Stomach smooth muscle (tissue), 2 donors: ENCODE measurements around the gene ST6GALNAC2.
"Not testable (repeated sequence)": the region's sequence is repeated elsewhere in the genome, so short reads cannot be mapped to it uniquely, and the experiment has no call there.

ENCODE experiments used
- H3K27ac ChIP-seq: one replicate; pipeline ENCODE4 v1.7.0; 2013; ENCODE audit warnings: mild to moderate bottlenecking, low read length, inconsistent platforms
- H3K27me3 ChIP-seq, 2 donors: one replicate each; pipeline ENCODE4 v1.7.0; 2013; ENCODE audit warnings: low read length in 2 of 2; ENCODE audit not compliant: insufficient read depth in 2 of 2, control insufficient read depth in 1 of 2
- H3K36me3 ChIP-seq, 2 donors: one replicate each; pipeline ENCODE4 v1.7.0; 2013; ENCODE audit warnings: low read length in 2 of 2; ENCODE audit not compliant: control insufficient read depth in 2 of 2, insufficient read depth in 2 of 2
- H3K4me1 ChIP-seq: one replicate; pipeline ENCODE4 v1.7.0; 2013; ENCODE audit warnings: low read length; ENCODE audit not compliant: control insufficient read depth, insufficient read depth
- H3K4me3 ChIP-seq, 2 donors: one replicate each; pipeline ENCODE4 v1.7.0; 2013; ENCODE audit warnings: low read length in 2 of 2
- H3K9ac ChIP-seq, 2 donors: one replicate each; pipeline ENCODE4 v1.7.0; 2013; ENCODE audit warnings: low read length in 2 of 2, mild to moderate bottlenecking in 1 of 2
- H3K9me3 ChIP-seq, 2 donors: one replicate each; pipeline ENCODE4 v1.7.0; 2013; ENCODE audit warnings: low read length in 2 of 2; ENCODE audit not compliant: control insufficient read depth in 2 of 2
- donor health status: healthy.
- donor health status: Pancreatic carcinoma.

ST6GALNAC2 gene

DNA sequence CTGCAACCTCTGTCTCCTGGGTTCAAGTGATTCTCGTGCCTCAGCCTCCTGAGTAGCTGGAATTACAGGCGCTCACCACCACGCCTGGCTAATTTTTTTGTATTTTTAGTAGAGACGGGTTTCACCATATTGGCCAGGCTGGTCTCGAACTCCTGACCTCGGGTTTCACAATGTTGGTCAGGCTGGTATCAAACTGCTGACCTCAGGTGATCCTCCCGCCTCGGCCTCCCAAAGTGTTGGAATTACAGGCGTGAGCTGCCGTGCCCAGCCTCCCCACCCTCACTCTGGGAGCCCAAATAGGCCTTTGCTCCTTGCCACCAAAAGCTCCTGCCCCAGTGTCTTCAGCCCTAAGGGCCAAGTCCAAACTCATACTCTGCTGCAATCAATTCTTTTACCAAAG, 64.0 kb downstream of the ST6GALNAC2 start:
- not testable (repeated sequence) for H3K36me3 ChIP-seq, H3K9me3 ChIP-seq, H3K9ac ChIP-seq, H3K4me3 ChIP-seq, H3K27ac ChIP-seq, H3K27me3 ChIP-seq
- H3K4me1 ChIP-seq, result peaks cover 14% of the 10 kb centered on the region

DNA sequence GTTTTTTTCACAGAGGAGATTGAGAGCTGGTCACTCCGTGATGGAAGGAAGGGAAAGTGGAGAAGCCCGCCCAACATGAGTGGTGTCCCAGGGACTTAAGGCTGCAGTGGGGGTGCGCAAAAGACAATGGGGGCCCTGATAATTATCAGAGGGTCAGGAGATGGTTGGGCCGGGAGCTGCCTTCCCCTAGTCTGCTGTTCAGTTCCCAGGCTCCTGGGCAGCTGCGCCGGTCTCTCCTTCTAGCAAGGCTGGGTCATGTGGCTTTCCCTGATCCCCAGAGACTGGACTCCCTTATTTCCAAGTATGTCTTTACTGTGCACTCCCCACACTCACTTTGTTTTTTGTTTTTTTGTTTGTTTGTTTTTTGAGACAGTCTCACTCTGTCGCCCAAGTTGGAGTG, 64.4 kb downstream of the ST6GALNAC2 start:
- Histone ChIP-seq H3K27me3 (peaks cover 0 to 4% of the 10 kb centered on the region in 2 donors), H3K27ac (no peak overlapping the region), H3K4me3 (no peak overlapping the region), H3K4me1 (peaks cover 14% of the 10 kb centered on the region), H3K36me3 (no peaks in the 10 kb centered on the region), H3K9me3 (no peaks in the 10 kb centered on the region), H3K9ac (no peak overlapping the region)

DNA sequence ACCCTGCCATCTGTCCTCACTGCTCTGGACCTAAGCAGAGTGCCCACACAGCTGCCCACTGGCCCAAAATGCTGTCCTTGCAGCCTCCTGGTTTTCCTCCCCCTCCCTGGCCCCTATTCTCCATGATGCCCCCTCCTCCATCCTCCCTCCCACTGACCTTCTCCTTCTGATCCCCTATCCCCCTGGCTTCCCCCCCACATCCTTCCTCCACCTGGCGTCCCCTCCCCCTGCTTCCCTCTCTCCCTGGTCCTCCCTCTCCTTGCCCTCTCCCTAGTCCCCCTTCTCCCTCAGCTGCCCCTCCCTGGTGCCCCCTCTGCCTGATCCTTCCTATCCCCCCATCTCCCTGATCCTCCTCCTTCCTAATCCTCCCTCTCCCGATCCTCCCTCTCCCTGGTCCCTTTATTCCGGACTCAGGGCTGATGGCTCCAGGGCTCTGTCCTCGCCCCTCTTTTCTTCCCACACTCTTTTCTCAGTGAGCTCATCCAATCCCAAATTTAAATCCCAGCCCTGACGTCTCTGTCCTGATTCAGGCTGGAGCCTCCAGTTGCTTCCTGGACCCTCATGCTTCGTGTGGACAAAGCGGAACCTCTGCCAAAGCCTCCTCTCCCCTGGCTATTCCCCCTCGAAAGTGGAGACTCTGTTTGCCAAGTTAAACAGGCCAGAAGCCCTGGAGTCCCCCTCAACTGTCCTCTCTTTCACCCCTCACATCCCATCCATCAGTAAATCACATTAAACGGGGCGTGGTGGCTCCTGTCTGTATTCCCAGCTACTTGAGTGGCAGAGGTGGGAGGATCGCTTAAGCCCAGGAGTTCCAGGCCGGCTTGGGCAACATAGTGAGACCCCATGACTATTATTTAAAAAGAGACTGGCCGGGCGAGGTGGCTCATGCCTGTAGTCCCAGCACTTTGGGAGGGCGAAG, 66.4 kb downstream of the ST6GALNAC2 start:
- Histone ChIP-seq H3K9me3 (no peaks in the 10 kb centered on the region), H3K4me3 (no peak overlapping the region), H3K27me3 (peaks cover 0 to 4% of the 10 kb centered on the region in 2 donors), H3K4me1 (peaks cover 8% of the 10 kb centered on the region), H3K9ac (no peak overlapping the region), H3K27ac (no peak overlapping the region), H3K36me3 (no peaks in the 10 kb centered on the region)

DNA sequence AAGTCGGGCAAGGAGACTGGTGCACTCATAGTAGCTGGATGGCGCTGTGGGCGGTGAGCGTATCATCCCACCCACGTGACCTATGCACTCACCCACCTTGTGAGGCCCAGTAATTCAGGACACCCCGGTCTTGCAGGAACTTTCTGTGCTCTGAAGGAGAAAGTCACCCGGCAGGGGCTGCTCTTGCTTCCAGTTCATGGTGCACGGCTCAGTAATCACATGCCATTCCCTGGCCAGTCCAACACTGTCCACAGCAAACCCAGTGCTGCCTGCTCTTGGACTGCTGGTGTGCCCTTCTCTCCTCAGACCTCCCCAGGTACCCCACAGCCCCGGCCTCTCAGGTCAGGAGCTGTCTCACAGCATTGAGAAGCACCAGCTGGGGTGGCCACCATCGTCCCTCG, 68.0 kb downstream of the ST6GALNAC2 start:
- Histone ChIP-seq H3K9me3 (no peaks in the 10 kb centered on the region), H3K27me3 (no peaks in the 10 kb centered on the region), H3K9ac (no peak overlapping the region), H3K4me1 (peaks cover 2% of the 10 kb centered on the region), H3K27ac (no peak overlapping the region), H3K36me3 (no peaks in the 10 kb centered on the region), H3K4me3 (no peak overlapping the region)
